Fibroblast of the aortic adventitia (primary cell): ENCODE measurements around the gene FAM171A2. TPM values are rescaled to one million over a fixed set of nuclear protein-coding genes. Genes with fewer than 3 reads are reported as not detected.

Source experiments
- DNase-seq: peaks from one replicate; pipeline ENCODE4 v3.0.0-alpha.2; 2010; ENCODE audit warnings: low read depth
- H3K4me3 ChIP-seq: 2 replicates; pipeline ENCODE4 v1.5.1; 2011; ENCODE audit warnings: low read depth, mild to moderate bottlenecking, control low read depth, low read length, moderate library complexity
- CTCF ChIP-seq: IDR thresholded peaks from 2 replicates; pipeline ENCODE4 v1.5.1; 2011; ENCODE audit warnings: mild to moderate bottlenecking, low read length, control low read depth, inconsistent platforms; ENCODE audit not compliant: insufficient read depth
- total RNA-seq: library from RNA; depleted of rRNA; stranded (reverse); fragments of >200 nt; gene quantifications from 2 replicates; pipeline ENCODE4 v1.2.3, GENCODE V29; 2012; ENCODE audit warnings: low replicate concordance

Gene FAM171A2
- 3.1 and 18.5 TPM in 2 replicates for total RNA-seq

- peak within 1 kb of the TSS; percentile 72 for H3K4me3 ChIP-seq
- peak; percentile 43 for DNase-seq
- peak; percentile 62 for TF ChIP-seq CTCF
Observed at GRCh38 chr17:44363613-44364159, at the start of gene FAM171A2. FAM171A2 (minus strand) TSS chr17:44363853; CDS start chr17:44363714, 139 bp downstream.

- TF ChIP-seq CTCF, result no peak
- H3K4me3 ChIP-seq, result no peak overlapping the region
- no peak for DNase-seq
Observed at GRCh38 chr17:44409309-44410028, 45.8 kb upstream of the FAM171A2 start.

GRCh38 chr17:44408786-44409185 is 45.1 kb upstream of the FAM171A2 start:
- DNase-seq, result no peak
- no peak for TF ChIP-seq CTCF
- H3K4me3 ChIP-seq, result no peak overlapping the region

GRCh38 chr17:44402564-44403172 is 39.0 kb upstream of the FAM171A2 start:
- TF ChIP-seq CTCF, result no peak
- no peak for DNase-seq
- H3K4me3 ChIP-seq, result no peak overlapping the region

- TF ChIP-seq CTCF, result peak; percentile 55
- H3K4me3 ChIP-seq, result no peak overlapping the region
- DNase-seq, result peak; percentile 54
Observed at GRCh38 chr17:44400226-44400847, 36.7 kb upstream of the FAM171A2 start.

GRCh38 chr17:44398692-44399691 is 35.3 kb upstream of the FAM171A2 start:
- H3K4me3 ChIP-seq, result no peak overlapping the region
- no peak for TF ChIP-seq CTCF
- no peak for DNase-seq
